Naive thymus-derived CD8-positive, alpha-beta T cell (primary cell): Measurements from ENCODE around the gene BROX. TPM values are rescaled to one million over a fixed set of nuclear protein-coding genes. Genes with fewer than 3 reads are reported as not detected.

Experiments used
- polyA plus RNA-seq, 3 donors: library from polyadenylated mRNA; unstranded; fragments of 300-500 nt; fragmentation: Illumina TruSeq; gene quantifications; one replicate each; pipeline ENCODE4 v1.2.3, GENCODE V29; 2021
- total RNA-seq, 8 experiments: library from RNA in 2 of 8; stranded (reverse) in 2 of 8; gene quantifications; one replicate each; pipeline ENCODE4 v1.2.3 and lab custom pipeline; 2021 to 2026

The BROX gene
- total and polyA plus RNA-seq, 5 experiments from 2014 or later: 8.6 to 53.3 (median 10.2) TPM

Other genes starting within 250 kb of the BROX start
- under 1 TPM; 0.47 to 0.60 TPM for gene HHIPL2, start 164.5 kb upstream of the BROX start, total RNA-seq
- gene HHIPL2, start 164.5 kb upstream of the BROX start, polyA plus RNA-seq: not detected
- 10 to 100 TPM; 13.4 to 16.4 TPM for gene TAF1A, start 122.6 kb upstream of the BROX start, total RNA-seq
- 1 to 10 TPM; 2.7 to 5.8 (median 5.5) TPM for gene TAF1A, start 122.6 kb upstream of the BROX start, polyA plus RNA-seq
- gene MIA3, start 94.5 kb upstream of the BROX start, total RNA-seq: 100 to 1,000 TPM; 102 to 103 TPM
- gene MIA3, start 94.5 kb upstream of the BROX start, polyA plus RNA-seq: 10 to 100 TPM; 36.7 to 65.0 (median 52.9) TPM
- 10 to 100 TPM; 62.8 to 62.9 TPM for gene AIDA, start 73 bp upstream of the BROX start, total RNA-seq
- gene AIDA, start 73 bp upstream of the BROX start, polyA plus RNA-seq: 10 to 100 TPM; 23.0 to 25.1 (median 23.7) TPM
- gene FAM177B, start 24.6 kb downstream of the BROX start, total RNA-seq: 1 to 10 TPM; 1.0 to 1.4 TPM
- gene FAM177B, start 24.6 kb downstream of the BROX start, polyA plus RNA-seq: not detected
- 1 to 10 TPM; 5.4 to 6.9 TPM for gene DISP1, start 102.5 kb downstream of the BROX start, total RNA-seq
- gene DISP1, start 102.5 kb downstream of the BROX start, polyA plus RNA-seq: 1 to 10 TPM; 1.5 to 3.4 (median 2.7) TPM